Caco-2 (cell line): ENCODE data around the gene PCDH19. TPM values are rescaled to one million over a fixed set of nuclear protein-coding genes. Genes with fewer than 3 reads are reported as not detected.

Experiments used
- BruUV-seq: library from RNA; stranded (reverse); fragments of 400-500 nt; replicated peaks from 2 replicates; lab custom pipeline; 2021; lab: Mats Ljungman, UMichigan
- CTCF ChIA-PET: fragments of 300-600 bp; sonication (Branson Sonifier 250); formaldehyde crosslinking; loops from one replicate; lab custom pipeline; 2022; ENCODE audit warnings: antibody characterized with exemption; lab: Charles Lee
- POLR2A ChIA-PET: fragments of 300-600 bp; sonication (Branson Sonifier 250); formaldehyde crosslinking; loops from one replicate; lab custom pipeline; 2022; ENCODE audit warnings: antibody characterized with exemption; lab: Charles Lee
- DNase-seq, 2 experiments: peaks; one replicate each; pipeline versions ENCODE4 v3.0.0 to v3.0.0-alpha.2; 2020 to 2022
- H3K27me3 ChIP-seq: replicated peaks from 2 replicates; pipeline ENCODE4 v1.6.0; 2011; ENCODE audit warnings: low read length; ENCODE audit not compliant: control insufficient read depth, insufficient read depth
- H3K36me3 ChIP-seq: 2 replicates; pipeline ENCODE4 v1.5.1; 2011; ENCODE audit warnings: low read length; ENCODE audit not compliant: control insufficient read depth, insufficient read depth
- H3K4me1 ChIP-seq: fragments of 250-450 bp; sonication (Bioruptor Pico); 2 replicates; pipeline ENCODE4 v1.5.1; 2020; ENCODE audit warnings: mild to moderate bottlenecking
- H3K4me3 ChIP-seq: 2 replicates; pipeline ENCODE4 v1.5.1; 2011; ENCODE audit warnings: low read depth, mild to moderate bottlenecking, control low read depth, low read length
- H3K9me3 ChIP-seq: fragments of 250-450 bp; sonication (Bioruptor Pico); 2 replicates; pipeline ENCODE4 v1.5.1; 2020; ENCODE audit warnings: mild to moderate bottlenecking, moderate library complexity
- H3K27ac Mint-ChIP-seq: one replicate; pipeline ENCODE4 v1.8.0; 2022; ENCODE audit warnings: mixed read lengths; ENCODE audit not compliant: unreplicated experiment
- H3K27me3 Mint-ChIP-seq: one replicate; pipeline ENCODE4 v1.8.0; 2022; ENCODE audit warnings: mixed read lengths; ENCODE audit not compliant: insufficient read depth, unreplicated experiment
- H3K36me3 Mint-ChIP-seq: one replicate; pipeline ENCODE4 v1.8.0; 2022; ENCODE audit warnings: mild to moderate bottlenecking, mixed read lengths; ENCODE audit not compliant: insufficient read depth, unreplicated experiment
- H3K4me1 Mint-ChIP-seq: one replicate; pipeline ENCODE4 v1.8.0; 2022; ENCODE audit warnings: low read depth, mixed read lengths; ENCODE audit not compliant: unreplicated experiment
- H3K4me3 Mint-ChIP-seq: one replicate; pipeline ENCODE4 v1.8.0; 2022; ENCODE audit warnings: mild to moderate bottlenecking, moderate library complexity, mixed read lengths; ENCODE audit not compliant: unreplicated experiment
- H3K9me3 Mint-ChIP-seq: one replicate; pipeline ENCODE4 v1.8.0; 2022; ENCODE audit warnings: mixed read lengths; ENCODE audit not compliant: unreplicated experiment
- intact Hi-C: fragments of 100-400 bp; cut with micrococcal nuclease; formaldehyde crosslinking; loops from one replicate; pipeline ENCODE4 v1.10.0; 2022; ENCODE audit not compliant: unreplicated experiment
- total RNA-seq: library from RNA; stranded (reverse); gene quantifications from 2 replicates; pipeline ENCODE4 v1.2.3, GENCODE V29; 2022
- TF ChIP-seq, protein P1 (sequence below), 2 experiments: fragments of 200-600 bp in 1 of 2; IDR thresholded peaks; 1 replicate in 1 of 2; 2 replicates in 1 of 2; pipeline versions ENCODE4 v1.5.1 to v1.8.0; 2011 to 2022; ENCODE audit warnings: antibody characterized with exemption in 1 of 2, control low read depth in 1 of 2, inconsistent platforms in 1 of 2, low read depth in 1 of 2, low read length in 1 of 2, mild to moderate bottlenecking in 1 of 2, moderate library complexity in 1 of 2; ENCODE audit not compliant: insufficient read depth in 1 of 2, severe bottlenecking in 1 of 2, unreplicated experiment in 1 of 2

PCDH19 gene
- total RNA-seq, 1 experiment from 2014 or later: 0.11 TPM

DNA sequence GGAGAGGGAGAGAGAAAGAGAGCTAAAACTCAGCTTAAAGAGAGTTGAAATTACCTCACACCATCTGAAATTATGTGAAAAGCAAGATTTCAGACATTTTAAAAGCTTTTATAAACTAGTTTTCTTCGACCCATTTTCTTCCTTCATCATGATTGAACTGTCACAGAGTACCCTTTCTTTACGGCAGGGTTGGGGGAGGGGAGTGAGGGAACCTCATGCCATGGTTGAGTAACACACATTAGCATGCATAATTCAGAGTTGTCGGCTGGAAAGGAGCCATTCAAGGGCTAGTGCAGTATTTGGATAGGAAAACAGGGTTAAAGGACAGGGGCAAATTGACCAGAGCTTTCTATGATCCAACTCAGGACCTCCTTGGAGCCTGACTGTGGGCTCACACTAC lies 46.2 kb downstream of the PCDH19 start:
- Mint-ChIP-seq H3K27me3 (peaks cover 3% of the 10 kb centered on the region), H3K36me3 (no peaks in the 10 kb centered on the region), H3K4me3 (no peak overlapping the region), H3K9me3 (no peaks in the 10 kb centered on the region), H3K27ac (no peak overlapping the region), H3K4me1 (no peaks in the 10 kb centered on the region)
- Histone ChIP-seq H3K9me3 (no peaks in the 10 kb centered on the region), H3K27me3 (no peaks in the 10 kb centered on the region), H3K4me3 (no peak overlapping the region), H3K36me3 (no peaks in the 10 kb centered on the region), H3K4me1 (no peaks in the 10 kb centered on the region)
- no TSS peak for BruUV-seq
- DNase-seq: no peak
- CTCF ChIA-PET: no interaction called here
- POLR2A ChIA-PET: no interaction called here
- TF ChIP-seq, protein P1, sequence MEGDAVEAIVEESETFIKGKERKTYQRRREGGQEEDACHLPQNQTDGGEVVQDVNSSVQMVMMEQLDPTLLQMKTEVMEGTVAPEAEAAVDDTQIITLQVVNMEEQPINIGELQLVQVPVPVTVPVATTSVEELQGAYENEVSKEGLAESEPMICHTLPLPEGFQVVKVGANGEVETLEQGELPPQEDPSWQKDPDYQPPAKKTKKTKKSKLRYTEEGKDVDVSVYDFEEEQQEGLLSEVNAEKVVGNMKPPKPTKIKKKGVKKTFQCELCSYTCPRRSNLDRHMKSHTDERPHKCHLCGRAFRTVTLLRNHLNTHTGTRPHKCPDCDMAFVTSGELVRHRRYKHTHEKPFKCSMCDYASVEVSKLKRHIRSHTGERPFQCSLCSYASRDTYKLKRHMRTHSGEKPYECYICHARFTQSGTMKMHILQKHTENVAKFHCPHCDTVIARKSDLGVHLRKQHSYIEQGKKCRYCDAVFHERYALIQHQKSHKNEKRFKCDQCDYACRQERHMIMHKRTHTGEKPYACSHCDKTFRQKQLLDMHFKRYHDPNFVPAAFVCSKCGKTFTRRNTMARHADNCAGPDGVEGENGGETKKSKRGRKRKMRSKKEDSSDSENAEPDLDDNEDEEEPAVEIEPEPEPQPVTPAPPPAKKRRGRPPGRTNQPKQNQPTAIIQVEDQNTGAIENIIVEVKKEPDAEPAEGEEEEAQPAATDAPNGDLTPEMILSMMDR (IDR thresholded peaks at IDR 0.05; ENCODE audit: insufficient read depth in 1 of 2, low read depth in 1 of 2, low read length in 1 of 2, severe bottlenecking in 1 of 2, unreplicated experiment in 1 of 2): no peak
- intact Hi-C loops: no loop called here

DNA sequence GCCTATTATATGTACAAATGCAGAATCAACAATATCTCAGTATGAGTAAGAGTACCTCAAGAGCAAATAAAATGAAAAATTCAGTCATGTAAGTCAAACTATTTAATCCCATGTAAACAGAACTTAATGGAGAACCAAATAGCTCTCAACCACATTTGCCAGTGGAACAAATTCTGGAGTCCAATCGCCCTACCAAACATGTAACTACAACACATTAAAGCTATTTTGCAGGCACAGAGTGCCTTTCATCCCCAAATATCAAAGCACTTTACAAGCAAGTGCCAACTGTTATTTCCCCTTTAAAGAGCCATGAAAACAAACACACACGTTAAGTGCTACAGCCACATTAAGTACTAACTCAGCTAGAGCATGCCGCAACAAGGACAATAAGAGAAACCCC lies 51.3 kb downstream of the PCDH19 start:
- peaks cover 3% of the 10 kb centered on the region for H3K27me3 Mint-ChIP-seq
- intact Hi-C loops: no loop called here

DNA sequence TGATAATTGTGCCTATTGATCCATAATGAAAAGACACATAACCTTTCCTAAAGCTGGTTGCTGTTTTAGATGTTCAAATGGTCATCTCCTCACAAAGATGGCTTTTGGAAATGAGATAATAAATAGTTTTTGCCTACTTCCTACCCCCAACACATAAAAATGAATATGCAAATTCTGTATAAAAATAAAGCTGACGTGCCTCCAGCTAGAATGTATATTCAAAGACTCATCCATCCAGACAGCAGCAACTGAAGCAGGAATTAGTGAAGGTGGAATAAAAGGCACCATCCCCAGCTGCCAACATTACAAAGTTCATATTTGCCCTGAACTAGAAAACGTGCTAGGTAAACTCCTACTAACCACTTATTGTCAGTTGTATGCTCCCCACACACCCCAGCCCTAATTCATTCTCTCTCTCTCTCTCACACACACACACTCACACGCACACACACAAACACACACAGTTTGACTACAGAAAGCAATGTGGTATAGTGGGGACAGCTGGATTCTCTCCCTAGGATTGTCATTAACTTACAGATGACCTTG lies 53.6 kb downstream of the PCDH19 start:
- Histone ChIP-seq H3K4me1 (no peaks in the 10 kb centered on the region), H3K9me3 (no peaks in the 10 kb centered on the region), H3K27me3 (no peaks in the 10 kb centered on the region), H3K36me3 (no peaks in the 10 kb centered on the region), H3K4me3 (no peak overlapping the region)
- no peak overlapping the region for H3K27ac Mint-ChIP-seq
- no peaks in the 10 kb centered on the region for H3K36me3 Mint-ChIP-seq
- no TSS peak for BruUV-seq
- no peaks in the 10 kb centered on the region for H3K9me3 Mint-ChIP-seq
- no peak overlapping the region for H3K4me3 Mint-ChIP-seq
- intact Hi-C loops: no loop called here
- ChIA-PET CTCF (no interaction called here), POLR2A (no interaction called here)
- DNase-seq: no peak
- TF ChIP-seq, protein P1 (IDR thresholded peaks at IDR 0.05; ENCODE audit: insufficient read depth in 1 of 2, low read depth in 1 of 2, low read length in 1 of 2, severe bottlenecking in 1 of 2, unreplicated experiment in 1 of 2): no peak
- no peaks in the 10 kb centered on the region for H3K4me1 Mint-ChIP-seq
- peaks cover 5% of the 10 kb centered on the region for H3K27me3 Mint-ChIP-seq

More for the DNA sequence above, 51.3 kb downstream of the PCDH19 start:
- BruUV-seq: no TSS peak
- H3K4me1 ChIP-seq: no peaks in the 10 kb centered on the region
- Mint-ChIP-seq H3K9me3 (no peaks in the 10 kb centered on the region), H3K27ac (no peak overlapping the region), H3K4me3 (no peak overlapping the region), H3K4me1 (no peaks in the 10 kb centered on the region), H3K36me3 (no peaks in the 10 kb centered on the region)
- POLR2A ChIA-PET: no interaction called here
- H3K4me3 ChIP-seq: no peak overlapping the region
- CTCF ChIA-PET: no interaction called here
- DNase-seq: no peak
- no peaks in the 10 kb centered on the region for H3K9me3 ChIP-seq
- TF ChIP-seq, protein P1 (IDR thresholded peaks at IDR 0.05; ENCODE audit: insufficient read depth in 1 of 2, low read depth in 1 of 2, low read length in 1 of 2, severe bottlenecking in 1 of 2, unreplicated experiment in 1 of 2): no peak
- H3K36me3 ChIP-seq: no peaks in the 10 kb centered on the region
- H3K27me3 ChIP-seq: no peaks in the 10 kb centered on the region
